HG02763 (cell line): Measurements from ENCODE around the gene TUBA3D.
"Not testable (repeated sequence)": the region's sequence is repeated elsewhere in the genome, so short reads cannot be mapped to it uniquely, and the experiment has no call there.

Source experiments
- ATAC-seq: cut with Tn5 transposase; IDR thresholded peaks from one replicate; pipeline ENCODE4 v1.9.1; 2021; ENCODE audit warnings: mild to moderate bottlenecking, moderate library complexity; ENCODE audit not compliant: unreplicated experiment

TUBA3D gene

GRCh38 chr2:131475831-131476230 lies at the start of gene TUBA3D:
Gene TUBA3D (plus strand): TSS chr2:131476119. CDS start chr2:131476200, 81 bp downstream.
- ATAC-seq: no peak

- ATAC-seq: no peak
These were observed 49.2 kb upstream of the TUBA3D start for GRCh38 chr2:131426727-131427126.

GRCh38 chr2:131431336-131431735 lies 44.6 kb upstream of the TUBA3D start:
- no peak for ATAC-seq

GRCh38 chr2:131440742-131441468 lies 35.0 kb upstream of the TUBA3D start:
- ATAC-seq: peak; percentile 56

GRCh38 chr2:131444736-131445514 lies 31.0 kb upstream of the TUBA3D start:
- not testable (repeated sequence) for ATAC-seq

GRCh38 chr2:131445515-131445797 lies 30.5 kb upstream of the TUBA3D start:
- ATAC-seq: not testable (repeated sequence)

- ATAC-seq: no peak
These were observed 30.0 kb upstream of the TUBA3D start for GRCh38 chr2:131445896-131446295.

- ATAC-seq: not testable (repeated sequence)
These were observed 27.9 kb upstream of the TUBA3D start for GRCh38 chr2:131447981-131448380.

GRCh38 chr2:131451265-131451949 lies 24.5 kb upstream of the TUBA3D start:
- peak; percentile 72 for ATAC-seq

GRCh38 chr2:131454914-131455313 lies 21.0 kb upstream of the TUBA3D start:
- ATAC-seq: not testable (repeated sequence)

GRCh38 chr2:131467722-131468121 lies 8.2 kb upstream of the TUBA3D start:
- ATAC-seq: not testable (repeated sequence)

GRCh38 chr2:131470944-131471343 lies 5.0 kb upstream of the TUBA3D start:
- not testable (repeated sequence) for ATAC-seq

GRCh38 chr2:131471624-131472023 lies 4.3 kb upstream of the TUBA3D start:
- ATAC-seq: not testable (repeated sequence)

- not testable (repeated sequence) for ATAC-seq
These were observed 2.7 kb upstream of the TUBA3D start for GRCh38 chr2:131473266-131473665.

GRCh38 chr2:131476363-131476762 lies 444 bp downstream of the TUBA3D start:
- ATAC-seq: not testable (repeated sequence)

- not testable (repeated sequence) for ATAC-seq
These were observed 1.3 kb downstream of the TUBA3D start for GRCh38 chr2:131477227-131477626.

- not testable (repeated sequence) for ATAC-seq
These were observed 2.3 kb downstream of the TUBA3D start for GRCh38 chr2:131478074-131478849.

GRCh38 chr2:131478850-131479461 lies 3.0 kb downstream of the TUBA3D start:
- not testable (repeated sequence) for ATAC-seq

- ATAC-seq: not testable (repeated sequence)
These were observed 4.4 kb downstream of the TUBA3D start for GRCh38 chr2:131480351-131480750.

- not testable (repeated sequence) for ATAC-seq
These were observed 6.7 kb downstream of the TUBA3D start for GRCh38 chr2:131482506-131483155.
